ENCODE data around the gene HTRA3.

DNA sequence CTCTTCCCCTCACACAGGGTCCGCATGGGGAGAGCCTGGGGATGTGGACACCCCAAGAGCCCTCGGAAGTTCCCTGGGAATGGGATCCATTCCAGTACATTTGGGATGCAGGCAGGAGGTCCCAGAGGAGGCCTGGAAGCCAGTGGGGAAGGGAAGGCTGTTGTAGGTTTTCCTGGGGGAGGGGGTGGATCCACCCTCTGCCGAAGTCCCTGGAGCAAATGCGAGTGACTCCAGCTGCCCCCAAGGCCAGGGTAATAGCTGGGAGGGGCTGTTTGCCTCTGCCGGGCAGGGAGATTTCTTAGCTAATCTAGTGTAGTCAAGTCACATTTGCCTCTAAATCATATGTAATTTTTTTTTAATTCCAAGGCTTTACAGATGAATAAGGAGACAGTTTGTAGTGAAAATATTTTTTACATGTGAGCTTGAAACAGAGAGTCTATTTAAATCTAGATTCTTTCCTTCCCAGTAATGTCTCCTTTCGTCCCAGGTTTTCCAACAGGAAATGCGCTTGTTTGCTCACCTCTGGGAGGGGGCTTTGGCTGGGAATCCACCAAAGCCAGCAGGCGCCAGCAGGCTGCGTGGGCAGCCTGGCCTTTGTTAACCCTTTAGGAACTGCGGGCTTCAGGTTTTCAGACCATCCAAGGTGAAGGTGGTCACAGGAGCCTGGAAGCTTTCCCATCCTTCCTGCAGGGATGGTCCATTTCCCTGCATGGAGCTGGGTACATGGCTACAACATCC is 43.7 kb upstream of the HTRA3 start:
- TF ChIP-seq, protein P1, sequence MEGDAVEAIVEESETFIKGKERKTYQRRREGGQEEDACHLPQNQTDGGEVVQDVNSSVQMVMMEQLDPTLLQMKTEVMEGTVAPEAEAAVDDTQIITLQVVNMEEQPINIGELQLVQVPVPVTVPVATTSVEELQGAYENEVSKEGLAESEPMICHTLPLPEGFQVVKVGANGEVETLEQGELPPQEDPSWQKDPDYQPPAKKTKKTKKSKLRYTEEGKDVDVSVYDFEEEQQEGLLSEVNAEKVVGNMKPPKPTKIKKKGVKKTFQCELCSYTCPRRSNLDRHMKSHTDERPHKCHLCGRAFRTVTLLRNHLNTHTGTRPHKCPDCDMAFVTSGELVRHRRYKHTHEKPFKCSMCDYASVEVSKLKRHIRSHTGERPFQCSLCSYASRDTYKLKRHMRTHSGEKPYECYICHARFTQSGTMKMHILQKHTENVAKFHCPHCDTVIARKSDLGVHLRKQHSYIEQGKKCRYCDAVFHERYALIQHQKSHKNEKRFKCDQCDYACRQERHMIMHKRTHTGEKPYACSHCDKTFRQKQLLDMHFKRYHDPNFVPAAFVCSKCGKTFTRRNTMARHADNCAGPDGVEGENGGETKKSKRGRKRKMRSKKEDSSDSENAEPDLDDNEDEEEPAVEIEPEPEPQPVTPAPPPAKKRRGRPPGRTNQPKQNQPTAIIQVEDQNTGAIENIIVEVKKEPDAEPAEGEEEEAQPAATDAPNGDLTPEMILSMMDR (IDR thresholded peaks at IDR 0.05; ENCODE audit: poor library complexity, severe bottlenecking) = no peak
- TF ChIP-seq EZH2 (IDR thresholded peaks at IDR 0.05; ENCODE audit: borderline replicate concordance, insufficient read depth, low read length, poor library complexity, severe bottlenecking) = no peak
- TF ChIP-seq, protein P2, sequence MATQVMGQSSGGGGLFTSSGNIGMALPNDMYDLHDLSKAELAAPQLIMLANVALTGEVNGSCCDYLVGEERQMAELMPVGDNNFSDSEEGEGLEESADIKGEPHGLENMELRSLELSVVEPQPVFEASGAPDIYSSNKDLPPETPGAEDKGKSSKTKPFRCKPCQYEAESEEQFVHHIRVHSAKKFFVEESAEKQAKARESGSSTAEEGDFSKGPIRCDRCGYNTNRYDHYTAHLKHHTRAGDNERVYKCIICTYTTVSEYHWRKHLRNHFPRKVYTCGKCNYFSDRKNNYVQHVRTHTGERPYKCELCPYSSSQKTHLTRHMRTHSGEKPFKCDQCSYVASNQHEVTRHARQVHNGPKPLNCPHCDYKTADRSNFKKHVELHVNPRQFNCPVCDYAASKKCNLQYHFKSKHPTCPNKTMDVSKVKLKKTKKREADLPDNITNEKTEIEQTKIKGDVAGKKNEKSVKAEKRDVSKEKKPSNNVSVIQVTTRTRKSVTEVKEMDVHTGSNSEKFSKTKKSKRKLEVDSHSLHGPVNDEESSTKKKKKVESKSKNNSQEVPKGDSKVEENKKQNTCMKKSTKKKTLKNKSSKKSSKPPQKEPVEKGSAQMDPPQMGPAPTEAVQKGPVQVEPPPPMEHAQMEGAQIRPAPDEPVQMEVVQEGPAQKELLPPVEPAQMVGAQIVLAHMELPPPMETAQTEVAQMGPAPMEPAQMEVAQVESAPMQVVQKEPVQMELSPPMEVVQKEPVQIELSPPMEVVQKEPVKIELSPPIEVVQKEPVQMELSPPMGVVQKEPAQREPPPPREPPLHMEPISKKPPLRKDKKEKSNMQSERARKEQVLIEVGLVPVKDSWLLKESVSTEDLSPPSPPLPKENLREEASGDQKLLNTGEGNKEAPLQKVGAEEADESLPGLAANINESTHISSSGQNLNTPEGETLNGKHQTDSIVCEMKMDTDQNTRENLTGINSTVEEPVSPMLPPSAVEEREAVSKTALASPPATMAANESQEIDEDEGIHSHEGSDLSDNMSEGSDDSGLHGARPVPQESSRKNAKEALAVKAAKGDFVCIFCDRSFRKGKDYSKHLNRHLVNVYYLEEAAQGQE (IDR thresholded peaks at IDR 0.05; ENCODE audit: borderline replicate concordance) = no peak
- no peak for TF ChIP-seq POLR2AphosphoS5 (IDR thresholded peaks at IDR 0.05)
- TF ChIP-seq MXI1 (conservative IDR thresholded peaks at IDR 0.05; ENCODE audit: poor library complexity, severe bottlenecking) = no peak
- no peak for TF ChIP-seq TAF1 (IDR thresholded peaks at IDR 0.05; ENCODE audit: low read depth)
- no peak for TF ChIP-seq EP300 (conservative IDR thresholded peaks at IDR 0.05; ENCODE audit: poor library complexity, severe bottlenecking)
- no peak for TF ChIP-seq RAD21 (conservative IDR thresholded peaks at IDR 0.05)
- no peak for TF ChIP-seq SMC3 (conservative IDR thresholded peaks at IDR 0.05; ENCODE audit: poor library complexity)

All from neural cell (in vitro differentiated cells).